Muscle layer of duodenum (tissue), 2 donors: Measurements from ENCODE around the gene PTK7.

Experiments
- H3K27ac ChIP-seq: one replicate; pipeline ENCODE4 v1.7.0; 2013; ENCODE audit warnings: mild to moderate bottlenecking, low read length
- H3K27me3 ChIP-seq: one replicate; pipeline ENCODE4 v1.7.0; 2013; ENCODE audit warnings: low read depth, mild to moderate bottlenecking, control low read depth, low read length
- H3K36me3 ChIP-seq, 2 donors: one replicate each; pipeline ENCODE4 v1.7.0; 2013; ENCODE audit warnings: low read length in 2 of 2, control low read depth in 1 of 2, mild to moderate bottlenecking in 1 of 2; ENCODE audit not compliant: insufficient read depth in 2 of 2, control insufficient read depth in 1 of 2
- H3K4me1 ChIP-seq, 2 donors: one replicate each; pipeline ENCODE4 v1.7.0; 2013; ENCODE audit warnings: low read length in 2 of 2, mild to moderate bottlenecking in 2 of 2, control low read depth in 1 of 2, moderate library complexity in 1 of 2; ENCODE audit not compliant: insufficient read depth in 2 of 2, control insufficient read depth in 1 of 2
- H3K4me3 ChIP-seq, 2 donors: one replicate each; pipeline ENCODE4 v1.7.0; 2013; ENCODE audit warnings: low read length in 2 of 2, low read depth in 1 of 2, mild to moderate bottlenecking in 1 of 2
- H3K9me3 ChIP-seq, 2 donors: one replicate each; pipeline ENCODE4 v1.7.0; 2013; ENCODE audit warnings: low read length in 2 of 2, control low read depth in 1 of 2, mild to moderate bottlenecking in 1 of 2; ENCODE audit not compliant: control insufficient read depth in 1 of 2
- donor health status: healthy.

The PTK7 gene

DNA sequence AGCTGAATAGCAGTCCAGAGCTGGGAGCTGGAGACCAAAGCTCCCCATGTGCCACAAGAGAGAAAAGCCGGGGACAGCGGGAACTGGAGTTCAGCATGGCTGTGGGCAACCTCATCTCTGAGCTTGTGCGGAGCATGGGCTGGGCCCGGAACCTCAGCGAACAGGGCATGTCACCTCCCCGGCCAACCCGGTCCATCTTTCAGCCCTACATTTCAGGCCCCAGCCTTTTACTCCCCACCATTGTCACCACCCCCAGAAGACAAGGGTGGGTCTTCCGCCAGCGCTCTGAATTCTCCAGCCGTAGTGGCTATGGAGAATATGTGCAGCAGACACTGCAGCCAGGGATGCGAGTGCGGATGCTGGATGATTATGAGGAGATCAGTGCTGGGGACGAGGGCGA, 109.9 kb downstream of the PTK7 start:
- H3K27ac ChIP-seq: no peak overlapping the region
- no peaks in the 10 kb centered on the region for H3K27me3 ChIP-seq
- H3K9me3 ChIP-seq: no peaks in the 10 kb centered on the region
- H3K36me3 ChIP-seq: peaks cover 33 to 49% of the 10 kb centered on the region in 2 donors
- no peak overlapping the region for H3K4me3 ChIP-seq
- H3K4me1 ChIP-seq: peaks cover 0 to 29% of the 10 kb centered on the region in 2 donors

GRCh38 chr6:43186706-43187105, 110.6 kb downstream of the PTK7 start:
- Histone ChIP-seq H3K36me3 (peaks cover 33 to 49% of the 10 kb centered on the region in 2 donors), H3K27me3 (no peaks in the 10 kb centered on the region)

GRCh38 chr6:43187821-43188220, 111.7 kb downstream of the PTK7 start:
- Histone ChIP-seq H3K27ac (no peak overlapping the region), H3K9me3 (no peaks in the 10 kb centered on the region), H3K27me3 (no peaks in the 10 kb centered on the region), H3K4me3 (no peak overlapping the region), H3K4me1 (peaks cover 0 to 16% of the 10 kb centered on the region in 2 donors), H3K36me3 (peaks cover 35 to 58% of the 10 kb centered on the region in 2 donors)

More at GRCh38 chr6:43186706-43187105, 110.6 kb downstream of the PTK7 start:
- Histone ChIP-seq H3K4me1 (peaks cover 0 to 23% of the 10 kb centered on the region in 2 donors), H3K9me3 (no peaks in the 10 kb centered on the region), H3K4me3 (no peak overlapping the region), H3K27ac (no peak overlapping the region)

GRCh38 chr6:43188426-43188825, 112.3 kb downstream of the PTK7 start:
- no peak overlapping the region for H3K27ac ChIP-seq
- no peak overlapping the region for H3K4me3 ChIP-seq
- no peaks in the 10 kb centered on the region for H3K9me3 ChIP-seq
- H3K27me3 ChIP-seq: no peaks in the 10 kb centered on the region
- H3K4me1 ChIP-seq: peaks cover 0 to 10% of the 10 kb centered on the region in 2 donors
- H3K36me3 ChIP-seq: peaks cover 39 to 62% of the 10 kb centered on the region in 2 donors

GRCh38 chr6:43189776-43190304, 113.7 kb downstream of the PTK7 start:
- Histone ChIP-seq H3K4me3 (no peak overlapping the region), H3K4me1 (no peaks in the 10 kb centered on the region), H3K27ac (no peak overlapping the region), H3K27me3 (no peaks in the 10 kb centered on the region), H3K9me3 (no peaks in the 10 kb centered on the region), H3K36me3 (peaks cover 36 to 62% of the 10 kb centered on the region in 2 donors)

- H3K27me3 ChIP-seq: no peaks in the 10 kb centered on the region
- no peaks in the 10 kb centered on the region for H3K4me1 ChIP-seq
- H3K27ac ChIP-seq: no peak overlapping the region
- no peak overlapping the region for H3K4me3 ChIP-seq
- no peaks in the 10 kb centered on the region for H3K9me3 ChIP-seq
- H3K36me3 ChIP-seq: peaks cover 30 to 59% of the 10 kb centered on the region in 2 donors
Measured at GRCh38 chr6:43192911-43193310, 116.8 kb downstream of the PTK7 start.

GRCh38 chr6:43193929-43194328, 117.8 kb downstream of the PTK7 start:
- H3K4me1 ChIP-seq: no peaks in the 10 kb centered on the region
- H3K9me3 ChIP-seq: no peaks in the 10 kb centered on the region
- H3K4me3 ChIP-seq: no peak overlapping the region
- H3K27me3 ChIP-seq: no peaks in the 10 kb centered on the region
- no peak overlapping the region for H3K27ac ChIP-seq
- H3K36me3 ChIP-seq: peaks cover 28 to 59% of the 10 kb centered on the region in 2 donors

DNA sequence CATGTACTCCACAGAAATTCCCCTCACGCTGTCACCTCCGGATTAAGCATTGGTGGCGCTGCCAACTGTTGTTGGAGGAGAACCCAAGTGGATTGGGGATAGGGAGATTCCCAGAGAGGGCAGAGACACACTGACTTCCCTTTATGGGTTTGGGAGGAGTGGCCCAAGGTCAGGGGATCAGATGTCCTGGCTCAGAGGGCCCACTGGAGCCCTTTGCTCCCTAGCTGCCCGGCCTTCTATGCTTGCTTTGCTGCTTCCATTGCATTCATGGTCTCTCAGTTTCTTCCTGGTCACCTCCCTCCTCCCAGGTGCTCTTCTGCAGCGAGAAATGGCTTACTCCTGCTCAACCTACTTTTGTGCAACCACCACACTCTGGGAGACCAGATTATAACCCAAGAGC, 120.2 kb downstream of the PTK7 start:
- no peak overlapping the region for H3K27ac ChIP-seq

GRCh38 chr6:43199912-43200311, 123.8 kb downstream of the PTK7 start:
- Histone ChIP-seq H3K27ac (no peak overlapping the region), H3K4me3 (no peak overlapping the region), H3K4me1 (no peaks in the 10 kb centered on the region), H3K36me3 (peaks cover 29 to 78% of the 10 kb centered on the region in 2 donors), H3K9me3 (no peaks in the 10 kb centered on the region), H3K27me3 (no peaks in the 10 kb centered on the region)

More for the DNA sequence above, 120.2 kb downstream of the PTK7 start:
- H3K4me3 ChIP-seq: no peak overlapping the region
- no peaks in the 10 kb centered on the region for H3K4me1 ChIP-seq
- H3K9me3 ChIP-seq: no peaks in the 10 kb centered on the region
- peaks cover 37 to 79% of the 10 kb centered on the region in 2 donors for H3K36me3 ChIP-seq
- H3K27me3 ChIP-seq: no peaks in the 10 kb centered on the region

GRCh38 chr6:43200541-43200940, 124.4 kb downstream of the PTK7 start:
- peaks cover 30 to 76% of the 10 kb centered on the region in 2 donors for H3K36me3 ChIP-seq
- no peaks in the 10 kb centered on the region for H3K9me3 ChIP-seq
- no peaks in the 10 kb centered on the region for H3K27me3 ChIP-seq
- H3K4me3 ChIP-seq: no peak overlapping the region
- no peak overlapping the region for H3K27ac ChIP-seq
- no peaks in the 10 kb centered on the region for H3K4me1 ChIP-seq

DNA sequence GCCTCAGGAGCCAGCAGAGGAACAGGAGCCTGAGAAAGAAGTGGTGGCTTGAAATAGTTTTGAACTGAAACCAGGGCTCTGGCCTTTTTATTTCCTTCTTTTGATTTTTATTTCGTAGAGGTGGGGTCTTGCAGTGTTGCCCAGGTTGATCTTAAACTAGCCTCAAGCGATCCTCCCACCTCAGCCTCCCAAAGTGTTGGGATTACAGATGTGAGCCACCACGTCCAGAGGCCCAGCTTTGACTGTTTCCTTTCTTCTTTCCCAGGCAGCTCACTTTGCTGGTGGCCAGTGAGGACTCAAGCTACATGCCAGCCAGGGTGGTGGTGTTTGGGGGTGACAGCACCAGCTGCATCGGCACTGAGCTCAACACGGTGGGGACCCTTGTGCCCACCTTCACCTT, 126.3 kb downstream of the PTK7 start:
- Histone ChIP-seq H3K27me3 (no peaks in the 10 kb centered on the region), H3K36me3 (peaks cover 25 to 69% of the 10 kb centered on the region in 2 donors), H3K4me1 (no peaks in the 10 kb centered on the region)

More for the DNA sequence above, 126.3 kb downstream of the PTK7 start:
- Histone ChIP-seq H3K4me3 (no peak overlapping the region), H3K9me3 (no peaks in the 10 kb centered on the region), H3K27ac (no peak overlapping the region)
